Effector memory CD4-positive, alpha-beta T cell (primary cell): Measurements from ENCODE around the gene SLC6A18.
"Not testable (repeated sequence)": the region's sequence is repeated elsewhere in the genome, so short reads cannot be mapped to it uniquely, and the experiment has no call there.

Source experiments
- DNase-seq, 3 donors: peaks; one replicate each; pipeline ENCODE4 v3.0.0-alpha.2; 2020
- H3K27ac ChIP-seq: 2 replicates; pipeline ENCODE4 v1.7.0; 2013; ENCODE audit warnings: mild to moderate bottlenecking, low read length, moderate library complexity; ENCODE audit not compliant: insufficient read depth, poor library complexity, severe bottlenecking
- H3K27me3 ChIP-seq: replicated peaks from 2 replicates; pipeline ENCODE4 v1.7.0; 2013; ENCODE audit warnings: mild to moderate bottlenecking, low read length; ENCODE audit not compliant: insufficient read depth, control insufficient read depth, poor library complexity, severe bottlenecking
- H3K36me3 ChIP-seq: 2 replicates; pipeline ENCODE4 v1.7.0; 2013; ENCODE audit warnings: mild to moderate bottlenecking, low read length, moderate library complexity; ENCODE audit not compliant: control insufficient read depth, insufficient read depth
- H3K4me1 ChIP-seq: 2 replicates; pipeline ENCODE4 v1.7.0; 2013; ENCODE audit warnings: low read length, mild to moderate bottlenecking; ENCODE audit not compliant: control insufficient read depth, insufficient read depth, poor library complexity, severe bottlenecking
- H3K4me3 ChIP-seq: 2 replicates; pipeline ENCODE4 v1.7.0; 2013; ENCODE audit warnings: low read length, low read depth, mild to moderate bottlenecking; ENCODE audit not compliant: insufficient read depth, poor library complexity, severe bottlenecking
- H3K9me3 ChIP-seq: 2 replicates; pipeline ENCODE4 v1.7.0; 2013; ENCODE audit warnings: mild to moderate bottlenecking, low read length, moderate library complexity; ENCODE audit not compliant: control insufficient read depth

Gene SLC6A18

DNA sequence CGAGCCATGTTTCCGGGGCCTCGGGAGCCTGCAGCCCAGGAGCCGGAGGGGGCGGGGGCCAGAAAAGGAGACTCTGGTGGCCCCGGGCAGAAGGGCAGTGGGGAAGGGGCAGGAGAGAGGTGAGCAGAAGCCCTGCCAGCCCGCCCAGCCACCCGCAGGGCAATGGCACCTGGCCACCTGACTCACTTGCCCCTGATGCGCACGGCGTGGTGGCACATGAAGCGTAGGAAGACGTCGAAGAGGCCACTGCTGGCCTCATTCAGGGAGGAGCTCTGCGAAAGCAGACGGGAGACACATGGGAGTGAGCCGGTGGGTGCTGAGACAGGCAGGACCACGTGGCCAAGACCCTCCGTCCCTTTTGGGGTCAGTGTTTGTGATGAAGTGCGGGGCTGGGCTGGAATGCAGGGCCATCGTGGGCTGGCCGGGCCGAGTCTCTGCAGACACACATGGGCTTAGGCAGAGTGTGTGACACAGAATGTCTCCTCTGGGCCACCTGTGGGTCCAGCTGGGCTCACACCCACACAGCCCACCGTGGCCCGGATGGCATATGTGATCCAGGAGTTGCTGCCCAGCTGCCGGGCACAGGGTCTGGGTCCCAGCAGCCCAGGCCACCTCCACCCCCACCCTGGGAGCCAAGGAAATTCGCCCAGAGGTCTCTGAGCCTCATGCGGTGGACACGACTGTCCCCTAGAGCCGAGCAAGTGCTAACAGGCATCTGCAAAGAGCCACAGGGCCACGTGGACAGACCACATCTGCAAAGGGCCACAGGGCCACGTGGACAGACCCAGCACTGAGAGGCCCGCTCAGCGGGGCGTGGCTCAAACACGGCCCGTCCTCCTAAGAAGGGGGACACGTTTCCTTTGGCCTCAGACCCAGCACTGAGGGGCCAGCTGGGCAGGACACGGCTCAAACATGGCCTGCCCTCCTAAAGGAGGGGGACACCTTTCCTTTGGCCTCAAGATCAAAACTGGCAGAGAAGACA is 46.0 kb downstream of the SLC6A18 start:
- no peaks in the 10 kb centered on the region for H3K36me3 ChIP-seq
- H3K27me3 ChIP-seq: no peaks in the 10 kb centered on the region
- peaks cover 9% of the 10 kb centered on the region for H3K4me1 ChIP-seq
- H3K4me3 ChIP-seq: no peak overlapping the region
- DNase-seq: no peak
- no peaks in the 10 kb centered on the region for H3K9me3 ChIP-seq
- H3K27ac ChIP-seq: no peak overlapping the region

DNA sequence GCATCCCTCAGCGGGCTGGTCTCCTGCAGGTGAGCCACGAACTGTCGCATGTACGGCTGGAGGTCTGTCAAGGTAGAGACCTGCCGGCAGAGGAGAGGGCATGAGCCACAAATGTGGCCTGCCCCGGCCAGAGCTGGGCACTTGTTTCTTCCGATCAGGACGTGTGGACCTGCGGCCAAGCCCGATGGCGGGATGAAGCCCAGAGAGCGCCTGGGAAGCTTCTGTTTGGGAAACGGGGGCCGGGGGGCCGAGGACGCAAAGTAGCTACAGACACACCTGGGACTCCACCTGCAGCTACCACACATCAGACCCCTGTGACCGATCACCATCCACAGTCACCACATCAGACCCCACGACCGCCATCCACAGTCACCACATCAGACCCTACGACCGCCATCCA is 47.0 kb downstream of the SLC6A18 start:
- no peaks in the 10 kb centered on the region for H3K9me3 ChIP-seq
- no peaks in the 10 kb centered on the region for H3K36me3 ChIP-seq
- no peak for DNase-seq
- H3K27me3 ChIP-seq: no peaks in the 10 kb centered on the region
- H3K4me3 ChIP-seq: no peak overlapping the region
- H3K4me1 ChIP-seq: peaks cover 9% of the 10 kb centered on the region
- H3K27ac ChIP-seq: no peak overlapping the region

GRCh38 chr5:1273745-1274144 is 48.6 kb downstream of the SLC6A18 start:
- Histone ChIP-seq H3K27ac (no peak overlapping the region), H3K9me3 (no peaks in the 10 kb centered on the region), H3K27me3 (no peaks in the 10 kb centered on the region), H3K4me3 (no peak overlapping the region), H3K36me3 (no peaks in the 10 kb centered on the region), H3K4me1 (peaks cover 4% of the 10 kb centered on the region)
- DNase-seq: no peak

DNA sequence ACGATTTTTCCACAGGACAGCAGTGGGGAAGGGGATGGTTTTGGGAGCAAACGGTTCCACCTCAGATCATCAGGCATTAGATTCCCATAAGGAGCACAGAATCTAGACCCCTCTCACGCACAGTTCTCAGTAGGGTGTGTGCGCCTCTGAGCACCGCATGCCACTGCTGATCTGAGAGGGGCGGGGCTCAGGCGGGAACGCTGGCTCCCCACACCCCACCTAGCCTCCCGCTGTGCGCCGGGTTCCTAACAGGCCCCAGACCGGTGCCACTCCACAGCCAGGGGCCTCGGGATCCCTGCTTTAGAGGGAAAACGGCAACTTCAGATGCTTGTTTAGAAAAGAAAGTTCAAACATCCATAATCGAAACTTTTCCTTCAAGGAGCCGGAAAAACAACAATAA is 49.3 kb downstream of the SLC6A18 start:
- Histone ChIP-seq H3K9me3 (no peaks in the 10 kb centered on the region), H3K27ac (no peak overlapping the region), H3K4me1 (no peaks in the 10 kb centered on the region), H3K27me3 (no peaks in the 10 kb centered on the region), H3K36me3 (no peaks in the 10 kb centered on the region), H3K4me3 (no peak overlapping the region)
- DNase-seq: no peak

- H3K27ac ChIP-seq, H3K27me3 ChIP-seq, H3K36me3 ChIP-seq, H3K9me3 ChIP-seq, H3K4me1 ChIP-seq, DNase-seq, H3K4me3 ChIP-seq: not testable (repeated sequence)
These were observed 50.5 kb downstream of the SLC6A18 start for GRCh38 chr5:1275397-1276391.

DNA sequence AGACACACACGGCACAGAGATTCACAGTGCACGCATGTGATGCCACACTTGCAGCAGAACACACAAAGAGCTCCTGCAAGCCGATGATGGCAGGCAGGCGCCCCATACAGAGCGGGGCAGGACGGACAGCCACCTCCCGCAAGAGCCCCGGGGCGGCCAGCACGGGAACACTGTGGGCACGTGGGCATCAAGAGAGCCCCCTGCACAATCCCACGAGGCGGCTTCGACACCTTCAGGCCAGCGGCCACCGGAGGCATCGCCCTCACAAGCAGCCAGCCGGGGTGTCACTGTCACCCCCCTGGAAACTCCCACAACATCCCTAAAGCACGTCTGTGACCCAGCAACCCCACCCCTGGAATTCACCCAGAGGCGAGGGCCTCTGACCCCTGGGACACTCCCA is 51.7 kb downstream of the SLC6A18 start:
- Histone ChIP-seq H3K9me3 (no peaks in the 10 kb centered on the region), H3K27me3 (no peaks in the 10 kb centered on the region), H3K4me3 (no peak overlapping the region), H3K4me1 (no peaks in the 10 kb centered on the region), H3K36me3 (no peaks in the 10 kb centered on the region), H3K27ac (no peak overlapping the region)
- no peak for DNase-seq

- Histone ChIP-seq H3K9me3 (no peaks in the 10 kb centered on the region), H3K4me3 (no peak overlapping the region), H3K27me3 (no peaks in the 10 kb centered on the region), H3K4me1 (no peaks in the 10 kb centered on the region), H3K36me3 (no peaks in the 10 kb centered on the region), H3K27ac (no peak overlapping the region)
- DNase-seq: no peak
These were observed 52.1 kb downstream of the SLC6A18 start for GRCh38 chr5:1277331-1277730.

- Histone ChIP-seq H3K36me3 (no peaks in the 10 kb centered on the region), H3K4me3 (no peak overlapping the region), H3K4me1 (no peaks in the 10 kb centered on the region), H3K27me3 (no peaks in the 10 kb centered on the region), H3K9me3 (no peaks in the 10 kb centered on the region), H3K27ac (no peak overlapping the region)
- DNase-seq: no peak
These were observed 52.6 kb downstream of the SLC6A18 start for GRCh38 chr5:1277781-1278180.

DNA sequence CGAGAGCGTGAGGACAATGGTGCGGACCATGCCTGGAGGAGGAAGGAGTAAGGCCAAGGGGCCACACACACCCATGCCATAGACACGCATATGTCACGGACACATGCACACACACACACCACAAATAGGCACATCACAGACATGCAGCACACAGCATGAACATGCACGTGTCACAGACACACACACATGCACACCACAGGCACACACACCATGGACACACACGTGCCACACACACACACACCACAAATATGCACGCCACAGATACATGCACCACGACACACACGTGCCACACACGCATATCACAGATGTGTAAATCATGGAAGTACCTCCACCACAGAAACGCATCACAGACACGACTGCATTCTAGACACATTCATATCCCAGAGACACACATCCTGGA is 53.0 kb downstream of the SLC6A18 start:
- no peak for DNase-seq
- H3K27me3 ChIP-seq: no peaks in the 10 kb centered on the region
- no peak overlapping the region for H3K27ac ChIP-seq
- H3K36me3 ChIP-seq: no peaks in the 10 kb centered on the region
- H3K4me3 ChIP-seq: no peak overlapping the region
- H3K9me3 ChIP-seq: no peaks in the 10 kb centered on the region
- no peaks in the 10 kb centered on the region for H3K4me1 ChIP-seq
